ENCODE results near the gene FRMD3.

FRMD3 gene

DNA sequence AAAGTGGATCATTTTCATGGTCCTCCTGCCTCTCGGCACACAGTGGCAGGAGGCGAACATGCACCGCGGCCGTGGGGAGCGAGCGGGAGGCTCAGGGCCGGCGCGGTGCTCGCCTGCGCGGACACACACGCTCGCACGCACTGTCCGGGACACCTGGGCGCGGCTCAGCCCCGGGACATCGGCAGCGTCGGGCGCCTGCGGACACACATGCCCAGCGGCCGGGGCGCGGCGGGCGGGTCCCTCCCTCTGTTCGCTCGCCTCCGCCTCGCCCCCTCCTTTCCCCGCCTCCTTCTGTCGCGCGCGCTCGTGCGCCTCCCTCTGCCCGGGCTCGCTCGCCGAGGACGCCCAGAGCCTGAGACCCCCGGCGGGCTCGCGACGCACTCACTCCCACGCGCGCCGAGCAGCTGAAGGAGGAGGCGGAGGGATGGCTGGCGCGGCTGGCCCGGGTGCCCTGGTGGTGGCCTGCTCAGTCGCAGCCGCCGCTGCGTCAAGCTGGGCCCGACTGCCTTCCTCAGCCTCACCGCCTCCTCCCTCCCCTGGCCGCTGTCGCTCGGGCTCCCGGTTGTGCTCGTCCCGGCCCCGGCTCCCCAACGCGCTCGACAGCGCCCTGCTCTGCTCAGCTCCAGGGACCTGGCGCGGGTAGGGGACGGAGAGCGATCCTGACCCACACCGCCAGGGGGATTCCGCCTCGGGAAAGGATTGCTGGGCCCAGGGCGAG, at the start of gene FRMD3:
Gene FRMD3 (minus strand): TSS at position 230 of the 718 bp plus-strand sequence. CDS start 170 bp downstream, at position 60.
- in situ Hi-C loops (cut with HindIII; ENCODE audit: low sequenced_read_pairs): no loop called here

DNA sequence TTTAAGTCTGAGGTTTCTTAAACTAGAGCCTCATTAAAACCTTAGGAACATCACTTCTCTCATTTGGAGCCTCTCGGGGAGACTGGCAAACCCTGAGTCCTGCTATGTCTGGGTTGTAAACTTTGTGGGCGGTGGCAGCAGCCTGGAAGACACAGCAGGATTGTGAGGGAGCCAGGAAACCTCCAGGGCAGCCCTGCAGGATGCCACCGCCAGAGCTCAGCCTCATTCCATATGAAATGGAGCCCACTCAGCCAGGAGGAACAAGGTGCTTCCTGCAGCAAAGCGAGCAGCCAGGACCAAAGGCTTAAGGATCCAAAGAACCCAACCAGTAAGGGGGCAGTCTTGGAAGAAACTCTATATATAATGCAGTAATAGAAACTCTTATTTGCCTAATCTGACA, 46.8 kb upstream of the FRMD3 start:
- in situ Hi-C loops (cut with HindIII; ENCODE audit: low sequenced_read_pairs): no loop called here

GRCh38 chr9:83583151-83584014, 45.2 kb upstream of the FRMD3 start:
- in situ Hi-C loops (cut with HindIII; ENCODE audit: low sequenced_read_pairs): no loop called here

GRCh38 chr9:83582029-83582428, 43.8 kb upstream of the FRMD3 start:
- in situ Hi-C loops (cut with HindIII; ENCODE audit: low sequenced_read_pairs): no loop called here

GRCh38 chr9:83574482-83574881, 36.3 kb upstream of the FRMD3 start:
- in situ Hi-C loops (cut with HindIII; ENCODE audit: low sequenced_read_pairs): no loop called here

DNA sequence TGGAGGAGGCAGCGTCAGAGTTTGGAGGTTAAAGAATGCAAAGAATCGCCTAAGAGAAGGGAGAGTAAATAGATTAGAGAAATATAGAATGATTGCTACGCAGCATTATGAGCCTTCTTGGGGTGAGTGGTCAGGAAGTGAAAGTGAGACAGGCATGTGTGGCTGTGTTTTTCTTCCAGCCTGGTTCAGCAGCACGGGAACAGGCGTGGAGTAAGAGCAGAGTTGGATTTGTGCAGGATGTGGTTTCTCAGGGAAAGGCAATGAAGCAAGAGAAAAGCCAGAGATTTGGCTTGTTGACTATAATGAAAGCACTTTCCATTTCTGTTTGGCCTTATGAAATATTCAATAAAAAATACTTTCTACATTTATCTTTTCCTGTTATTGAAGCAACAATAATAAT, 34.3 kb upstream of the FRMD3 start:
- in situ Hi-C loops (cut with HindIII; ENCODE audit: low sequenced_read_pairs): no loop called here

GRCh38 chr9:83570359-83570758, 32.2 kb upstream of the FRMD3 start:
- in situ Hi-C loops (cut with HindIII; ENCODE audit: low sequenced_read_pairs): no loop called here

DNA sequence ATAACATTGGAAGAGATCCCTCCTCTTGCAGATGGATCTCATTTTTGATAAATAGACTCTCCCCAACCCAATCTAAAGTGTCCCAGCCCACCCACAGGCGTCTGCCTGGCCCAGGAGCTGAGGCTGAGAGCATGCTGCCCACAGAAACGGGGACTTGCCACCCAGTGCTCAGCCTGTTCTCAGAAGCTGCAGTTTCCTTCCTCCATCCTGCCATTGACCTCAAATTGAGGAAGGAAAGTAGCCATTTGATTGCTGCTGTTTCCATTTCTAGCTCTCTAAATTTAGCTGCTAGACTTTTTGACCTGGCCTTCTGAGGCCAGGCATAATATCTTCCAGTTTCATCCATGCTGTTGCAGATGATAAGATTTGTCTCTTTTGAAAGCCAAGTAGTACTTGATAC, 31.1 kb upstream of the FRMD3 start:
- in situ Hi-C loops (cut with HindIII; ENCODE audit: low sequenced_read_pairs): no loop called here

DNA sequence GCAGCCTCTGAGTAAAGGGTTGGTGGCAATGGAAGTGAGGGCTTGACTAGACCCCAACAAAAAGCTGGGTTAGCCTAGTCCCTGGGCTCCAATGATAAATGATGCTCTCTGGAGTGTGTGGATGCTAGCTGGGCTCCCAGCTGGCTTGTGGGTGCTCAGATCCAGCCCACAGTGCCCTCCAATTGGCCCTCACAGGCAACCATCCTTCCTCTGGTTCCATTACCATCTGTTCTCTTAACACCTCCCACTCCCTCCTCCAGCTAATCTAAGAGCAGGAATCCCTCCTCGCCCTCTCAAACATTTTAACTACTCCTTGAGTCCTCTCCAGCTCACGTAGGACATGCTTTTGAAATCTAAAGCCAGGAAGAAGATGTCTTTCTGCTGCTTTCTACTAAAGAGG, 25.2 kb upstream of the FRMD3 start:
- in situ Hi-C loops (cut with HindIII; ENCODE audit: low sequenced_read_pairs): no loop called here

DNA sequence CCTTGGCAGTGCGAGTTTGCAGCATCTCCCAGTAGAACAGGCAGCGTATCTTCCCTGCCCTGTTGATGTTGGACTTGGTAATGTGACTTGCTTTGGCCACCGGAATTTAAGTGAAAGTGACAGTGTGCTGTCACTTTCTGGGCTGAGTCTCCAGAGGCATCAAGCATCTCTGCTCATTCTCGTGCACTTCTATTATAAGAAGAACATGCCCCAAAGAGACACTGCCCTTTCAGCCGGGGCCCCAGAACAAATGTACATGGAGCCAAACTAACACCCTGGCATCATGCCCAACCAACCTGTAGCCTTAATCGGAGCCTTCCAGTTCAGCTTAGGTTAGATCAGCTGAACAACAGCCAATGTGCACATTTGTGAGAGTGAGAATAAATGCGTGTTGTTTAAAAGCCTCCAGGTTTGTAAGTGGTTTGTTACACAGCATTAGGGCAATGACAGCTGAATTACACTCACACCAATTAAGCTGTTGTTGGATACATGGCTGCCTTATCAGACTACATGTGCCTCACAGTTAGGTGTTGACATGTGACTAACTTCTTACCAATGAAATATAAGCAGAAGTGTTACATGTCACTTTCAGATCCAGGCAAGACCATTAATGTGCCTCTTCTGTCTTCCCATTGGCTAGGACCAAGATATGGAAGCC, 22.1 kb upstream of the FRMD3 start:
- in situ Hi-C loops (cut with HindIII; ENCODE audit: low sequenced_read_pairs): no loop called here

- in situ Hi-C loops (cut with HindIII; ENCODE audit: low sequenced_read_pairs): no loop called here
Measured at GRCh38 chr9:83557771-83558170, 19.6 kb upstream of the FRMD3 start.

DNA sequence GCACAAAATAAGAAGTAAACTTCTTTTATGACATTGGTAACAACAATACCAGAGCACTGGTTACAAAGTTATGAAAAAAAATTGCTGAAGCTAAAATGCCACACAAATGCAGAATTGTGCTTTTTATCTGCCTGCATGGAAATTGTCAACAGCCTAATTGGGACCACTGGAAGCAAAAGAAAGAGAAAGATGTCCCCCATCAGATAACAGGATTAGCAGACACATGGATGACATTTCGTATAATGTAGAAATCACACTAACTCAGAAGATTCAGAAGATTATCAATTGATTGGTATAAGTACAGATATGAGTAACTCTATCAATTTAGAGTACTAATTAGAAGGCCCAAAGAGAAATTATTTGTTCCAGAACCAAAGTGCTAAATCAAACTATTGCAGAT, 19.1 kb upstream of the FRMD3 start:
- in situ Hi-C loops (cut with HindIII; ENCODE audit: low sequenced_read_pairs): no loop called here

GRCh38 chr9:83554278-83554677, 16.1 kb upstream of the FRMD3 start:
- in situ Hi-C loops (cut with HindIII; ENCODE audit: low sequenced_read_pairs): no loop called here

DNA sequence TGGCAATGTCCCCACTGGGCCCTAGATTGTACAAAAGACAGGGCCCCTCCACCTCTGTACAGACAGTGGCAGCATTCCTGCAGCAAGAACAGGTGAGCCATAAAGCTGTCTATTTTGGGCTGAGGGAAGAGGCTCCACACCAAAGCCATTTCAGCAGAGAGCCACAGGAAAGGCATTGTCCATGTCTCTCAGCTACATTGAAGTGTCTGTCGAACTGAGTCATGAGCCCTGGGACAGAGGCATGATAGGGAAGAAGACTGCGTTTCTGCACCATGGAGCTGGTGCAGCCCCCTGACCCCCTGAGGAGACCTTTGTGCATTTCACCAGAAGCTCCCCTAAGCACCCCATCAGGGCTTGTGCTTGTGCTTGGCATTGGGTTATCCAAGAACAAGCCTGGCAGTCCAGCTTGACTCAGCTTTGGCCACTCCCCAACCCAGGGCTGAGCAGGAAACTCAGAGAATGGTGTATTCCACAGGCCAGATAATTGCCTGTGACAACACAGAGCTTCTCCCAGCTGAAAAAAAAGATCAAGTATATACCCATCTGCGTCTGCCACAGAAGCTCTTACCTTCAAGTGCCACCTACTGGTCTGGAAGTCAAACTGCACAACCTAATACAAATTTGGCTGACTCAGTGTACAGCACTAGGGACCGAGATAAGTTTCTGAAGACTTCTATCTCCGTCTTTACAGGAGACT, 5.9 kb upstream of the FRMD3 start:
- in situ Hi-C loops (cut with HindIII; ENCODE audit: low sequenced_read_pairs): no loop called here

DNA sequence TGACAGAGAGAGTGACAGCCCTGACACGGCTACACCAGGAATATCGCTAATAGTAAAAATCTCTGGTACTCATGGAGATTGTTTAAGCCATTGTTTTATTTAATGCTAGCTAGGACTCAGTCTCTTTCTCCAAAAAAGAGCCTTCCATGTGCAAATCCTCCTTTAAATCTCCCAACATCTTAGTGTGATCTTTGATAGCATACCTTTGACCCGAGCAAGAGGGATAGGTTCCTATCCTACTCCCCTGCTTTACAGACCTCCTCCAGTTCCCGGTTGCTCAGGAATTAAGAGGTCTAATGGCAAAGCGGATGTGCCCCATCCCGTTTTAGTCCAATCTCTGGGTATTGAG, 663 bp upstream of the FRMD3 start:
- in situ Hi-C loops (cut with HindIII; ENCODE audit: low sequenced_read_pairs): no loop called here

DNA sequence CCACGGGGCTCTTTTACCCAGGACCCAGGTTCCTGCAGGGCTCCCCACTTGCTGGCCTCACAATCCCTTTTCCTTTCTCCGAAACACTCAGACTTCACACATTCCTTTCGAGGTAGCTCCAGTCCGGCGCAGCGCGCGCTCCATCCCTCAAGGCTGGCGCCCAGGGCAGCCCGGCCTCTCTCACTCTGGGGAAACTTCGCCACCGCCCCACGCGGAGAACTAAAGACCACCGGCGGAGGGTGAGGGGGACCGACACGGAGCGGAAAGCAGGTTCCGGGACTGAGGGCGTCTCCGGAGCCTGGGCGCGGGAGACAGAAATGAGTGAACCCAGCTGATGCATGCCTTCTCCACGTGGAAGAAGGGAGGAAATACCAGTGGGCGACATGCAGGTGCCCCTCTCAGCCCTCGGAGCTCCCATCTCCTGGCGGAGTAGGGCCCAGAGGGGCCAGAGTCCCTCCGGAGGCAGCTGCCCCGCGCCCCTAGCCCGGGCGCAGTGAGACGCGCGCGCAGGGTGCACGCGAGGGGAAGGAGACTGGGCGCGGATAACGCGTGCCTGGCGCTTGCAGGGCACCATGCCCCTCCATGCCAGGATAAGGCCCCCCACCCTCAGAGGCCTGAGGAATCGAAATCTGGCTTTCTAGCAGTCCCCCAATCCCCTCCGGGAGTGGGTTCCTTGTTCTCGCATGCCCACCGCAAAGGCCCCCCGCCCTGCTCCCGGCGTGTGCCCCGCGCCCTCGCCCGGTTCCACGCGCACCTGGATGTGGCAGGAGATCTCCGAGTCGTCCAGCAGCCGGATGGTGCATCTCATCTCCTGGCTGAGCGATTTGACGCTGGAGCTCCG, 650 bp downstream of the FRMD3 start:
- in situ Hi-C loops (cut with HindIII; ENCODE audit: low sequenced_read_pairs): no loop called here

GRCh38 chr9:83536332-83536731, 1.9 kb downstream of the FRMD3 start:
- in situ Hi-C loops (cut with HindIII; ENCODE audit: low sequenced_read_pairs): no loop called here

DNA sequence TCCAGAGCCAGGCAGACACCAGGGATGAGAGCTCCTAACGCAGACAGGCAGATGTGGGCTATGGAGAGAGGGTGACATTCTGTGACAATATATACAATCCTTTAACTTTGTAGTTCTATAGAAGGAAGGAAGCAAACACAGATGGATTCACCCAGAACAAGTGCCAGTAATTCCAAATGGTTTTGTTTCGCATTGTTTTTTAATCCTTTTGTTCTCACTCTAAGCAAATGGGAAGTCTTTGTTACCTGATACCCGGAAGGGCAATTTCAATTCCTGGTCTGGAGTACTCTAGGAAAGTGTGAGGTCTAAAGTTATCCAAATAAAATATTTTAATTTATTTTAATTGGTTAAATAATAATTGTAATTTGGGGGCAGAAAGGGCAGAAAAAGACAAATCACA, 2.5 kb downstream of the FRMD3 start:
- in situ Hi-C loops (cut with HindIII; ENCODE audit: low sequenced_read_pairs): no loop called here

DNA sequence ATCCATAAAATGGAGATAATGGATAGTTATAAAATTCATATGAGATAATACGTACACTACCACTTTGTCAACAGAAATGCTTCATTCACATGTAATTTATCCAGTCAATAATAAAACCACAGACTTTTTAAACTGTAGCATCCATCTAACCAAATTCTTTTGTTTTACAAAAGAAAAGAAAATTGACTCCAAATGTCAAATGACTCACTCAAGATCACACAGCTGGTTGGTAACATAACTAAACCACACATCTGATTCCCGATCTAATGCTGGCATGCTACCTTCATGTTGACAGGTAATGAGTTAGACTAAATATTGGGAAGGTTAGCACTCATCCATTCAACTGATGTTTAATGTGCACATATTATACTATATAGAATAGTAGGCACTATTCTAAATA, 4.9 kb downstream of the FRMD3 start:
- in situ Hi-C loops (cut with HindIII; ENCODE audit: low sequenced_read_pairs): no loop called here

DNA sequence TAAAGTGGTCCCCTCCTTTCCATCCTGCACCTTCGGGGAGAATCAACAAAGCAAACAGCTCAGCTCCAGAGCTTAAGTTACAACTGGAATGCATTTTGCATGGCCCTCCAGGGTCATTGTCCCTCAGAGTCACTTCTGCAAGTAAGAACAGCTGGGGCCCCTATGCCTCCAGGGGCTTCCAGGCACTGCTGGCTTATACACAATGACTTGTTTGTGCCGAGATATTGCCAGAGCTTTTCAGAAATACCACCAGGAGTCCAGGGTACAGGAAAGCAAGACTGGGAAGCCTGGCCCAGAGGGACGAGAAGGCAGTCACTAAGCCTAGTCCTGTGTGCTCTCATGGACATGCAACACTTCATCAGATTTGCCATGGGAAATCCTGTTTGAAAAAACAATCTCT, 11.3 kb downstream of the FRMD3 start:
- in situ Hi-C loops (cut with HindIII; ENCODE audit: low sequenced_read_pairs): no loop called here
